HG02840 (cell line): ENCODE results near the gene OGFOD3.

Experiments
- ATAC-seq: cut with Tn5 transposase; IDR thresholded peaks from one replicate; pipeline ENCODE4 v1.9.1; 2021; ENCODE audit warnings: mild to moderate bottlenecking, moderate library complexity, moderate number of reproducible peaks; ENCODE audit not compliant: unreplicated experiment, low FRiP score

OGFOD3 gene

DNA sequence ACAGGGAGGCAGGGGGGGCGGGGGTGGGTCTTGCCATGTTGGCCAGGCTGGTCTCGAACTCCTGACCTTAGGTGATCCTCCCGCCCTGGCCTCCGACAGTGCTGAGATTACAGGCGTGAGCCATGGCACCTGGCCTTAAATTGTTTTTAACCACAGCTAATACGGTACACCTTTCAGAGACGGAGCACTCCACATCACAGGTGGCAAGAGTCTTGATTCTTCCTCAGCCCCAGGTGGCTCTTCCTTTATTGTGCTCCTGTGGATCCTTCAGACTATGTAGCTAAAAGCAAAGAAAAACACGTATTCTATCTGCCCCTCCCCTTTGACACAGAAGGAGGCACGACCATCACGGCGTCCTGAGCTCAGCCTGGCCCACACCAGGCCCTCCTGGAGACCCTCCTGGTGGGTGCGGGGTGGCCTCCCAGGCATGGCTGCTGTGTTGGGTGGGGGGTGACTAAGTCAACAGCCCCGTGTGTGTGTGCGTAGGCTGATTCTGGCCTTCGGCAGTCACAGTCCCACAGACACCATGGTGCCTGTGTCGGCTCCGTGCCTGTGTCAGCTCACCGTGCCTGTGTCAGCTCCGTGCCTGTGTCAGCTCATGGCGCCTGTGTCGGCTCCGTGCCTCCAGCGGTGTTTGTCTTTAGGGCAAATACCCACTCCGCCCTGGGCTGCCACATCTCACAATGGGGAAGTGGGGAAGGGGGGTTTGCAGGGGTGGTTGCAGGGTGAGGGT, 74.0 kb downstream of the OGFOD3 start:
- ATAC-seq: no peak

- no peak for ATAC-seq
Observed at GRCh38 chr17:82343560-82343959, 74.8 kb downstream of the OGFOD3 start.

DNA sequence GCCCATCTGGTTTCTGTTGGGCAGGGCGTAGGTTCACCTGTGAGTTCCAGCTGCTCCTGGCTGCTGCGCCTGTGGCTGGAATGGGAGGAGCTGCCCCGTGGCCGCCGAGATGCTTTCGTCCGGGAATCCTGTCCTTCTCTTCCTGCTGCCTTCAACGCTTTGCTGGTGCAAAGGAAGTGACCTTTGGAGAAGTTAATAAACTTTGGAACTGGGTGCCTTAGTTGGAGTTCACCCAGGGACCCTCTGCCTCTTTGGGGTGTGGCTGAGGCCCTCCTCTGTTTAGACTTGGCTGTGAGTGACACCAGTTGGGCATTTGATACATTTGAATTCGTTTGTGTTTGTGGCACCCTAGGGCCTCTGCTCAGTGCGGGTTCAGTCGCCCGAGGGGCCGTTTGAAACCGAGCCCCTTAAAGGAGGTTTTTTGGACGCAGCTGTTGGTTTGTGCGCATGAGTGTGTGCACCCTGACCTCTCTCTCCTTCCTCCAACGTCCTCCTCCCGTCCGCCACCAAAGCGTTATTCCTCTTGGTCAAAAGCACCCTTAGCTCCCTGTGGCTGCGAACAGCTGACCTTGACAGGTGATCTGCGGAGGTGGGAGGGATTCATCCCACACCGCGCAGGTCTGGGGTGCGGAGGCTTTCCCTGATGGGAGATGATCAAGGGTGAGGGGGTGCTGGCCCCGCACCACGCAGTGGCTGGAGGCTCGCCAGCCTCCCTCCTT, 75.9 kb downstream of the OGFOD3 start:
- ATAC-seq: no peak

GRCh38 chr17:82339634-82340580, 78.5 kb downstream of the OGFOD3 start:
- no peak for ATAC-seq
